Left lobe of liver (tissue), 2 donors: ENCODE results near the gene RMP24. TPM values are rescaled to one million over a fixed set of nuclear protein-coding genes. Genes with fewer than 3 reads are reported as not detected.
A peak's percentile ranks its signal among the peaks of the same experiment; 100 is the strongest.

Source experiments
- ATAC-seq: fragments of 200-7000 bp; cut with Tn5 transposase; one replicate; pipeline ENCODE4 v1.9.1; 2020; ENCODE audit warnings: mild to moderate bottlenecking, moderate library complexity
- DNase-seq: peaks from one replicate; pipeline ENCODE4 v3.0.0-alpha.2; 2020; ENCODE audit warnings: low spot score
- total RNA-seq: library from RNA; stranded (reverse); gene quantifications from one replicate; pipeline ENCODE4 v1.2.1, GENCODE V29; 2021
- donor health status: DM: no; HTN: no; CAD: no; lungs with moderate emphysema.
- donor health status: DM: no; HTN: yes; CAD: no.

The RMP24 gene

GRCh38 chr18:36025025-36025424 lies 52.5 kb downstream of the RMP24 start:
- DNase-seq, result no peak
- no peak for ATAC-seq

- peak; percentile 81 for ATAC-seq
- no peak for DNase-seq
Observed at GRCh38 chr18:36028859-36029258, 56.4 kb downstream of the RMP24 start.

Other genes with a start within 250 kb of the RMP24 start
- 16.7 TPM for gene RPRD1A, start 94.9 kb downstream of the RMP24 start, total RNA-seq
- gene SLC39A6, start 156.7 kb downstream of the RMP24 start, total RNA-seq, result 6.6 TPM
- gene ELP2, start 157.2 kb downstream of the RMP24 start, total RNA-seq, result 52.1 TPM
- 27.4 TPM for gene MOCOS, start 214.8 kb downstream of the RMP24 start, total RNA-seq